Epithelial cell of proximal tubule (primary cell): ENCODE results near the gene ASB4. TPM values are rescaled to one million over a fixed set of nuclear protein-coding genes. Genes with fewer than 3 reads are reported as not detected.

Source experiments
- DNase-seq: peaks from one replicate; pipeline ENCODE4 v3.0.0-alpha.2; 2011; ENCODE audit warnings: low read depth
- H3K4me3 ChIP-seq: 2 replicates; pipeline ENCODE4 v1.5.1; 2011; ENCODE audit warnings: low read depth, mild to moderate bottlenecking, low read length
- CTCF ChIP-seq: conservative IDR thresholded peaks from 2 replicates; pipeline ENCODE4 v1.5.1; 2012; ENCODE audit warnings: low read depth, mild to moderate bottlenecking, low read length
- total RNA-seq: library from RNA; depleted of rRNA; stranded (reverse); fragments of >200 nt; gene quantifications from 2 replicates; pipeline ENCODE4 v1.2.3, GENCODE V29; 2015

Gene ASB4
- total RNA-seq, 1 donor from 2014 or later: 0.17 TPM

- no peak overlapping the region for H3K4me3 ChIP-seq
- peak; percentile 99 for TF ChIP-seq CTCF
- no peak for DNase-seq
These were observed 41.5 kb downstream of the ASB4 start for GRCh38 chr7:95527033-95527775.

- no peak for DNase-seq
- no peak for TF ChIP-seq CTCF
- no peak overlapping the region for H3K4me3 ChIP-seq
These were observed 42.1 kb downstream of the ASB4 start for GRCh38 chr7:95527776-95528250.

GRCh38 chr7:95529701-95530100 lies 44.0 kb downstream of the ASB4 start:
- H3K4me3 ChIP-seq: no peak overlapping the region
- DNase-seq: no peak
- no peak for TF ChIP-seq CTCF

- H3K4me3 ChIP-seq: no peak overlapping the region
- TF ChIP-seq CTCF: no peak
- no peak for DNase-seq
These were observed 45.1 kb downstream of the ASB4 start for GRCh38 chr7:95530881-95531280.

GRCh38 chr7:95531605-95532219 lies 46.0 kb downstream of the ASB4 start:
- no peak for DNase-seq
- no peak for TF ChIP-seq CTCF
- H3K4me3 ChIP-seq: no peak overlapping the region

GRCh38 chr7:95534796-95535195 lies 49.1 kb downstream of the ASB4 start:
- DNase-seq: no peak
- TF ChIP-seq CTCF: no peak

More at GRCh38 chr7:95534796-95535195, 49.1 kb downstream of the ASB4 start:
- H3K4me3 ChIP-seq: no peak overlapping the region
